RWPE1 (cell line): Measurements from ENCODE around the gene HOXD10.

Experiments
- CTCF ChIA-PET: fragments of 350-600 bp; sonication (Branson Sonifier 250); formaldehyde crosslinking; extraction: SDS; loops from one replicate; lab custom pipeline; 2021; lab: Yijun Ruan, JAX
- POLR2A ChIA-PET: fragments of 400-600 bp; formaldehyde crosslinking; extraction: SDS; loops from one replicate; lab custom pipeline; 2020; ENCODE audit warnings: antibody characterized with exemption; ENCODE audit not compliant: low non-redundant PET; lab: Yijun Ruan, JAX
- DNase-seq: peaks from one replicate; pipeline ENCODE4 v3.0.0; 2012; ENCODE audit warnings: low spot score
- H3K27ac ChIP-seq: fragments of 450-650 bp; 2 replicates; pipeline ENCODE4 v1.5.1; 2017
- TF ChIP-seq, protein P1 (sequence below): fragments of 450-650 bp; conservative IDR thresholded peaks from 2 replicates; pipeline ENCODE4 v1.5.1; 2017; ENCODE audit warnings: low read depth, mild to moderate bottlenecking

HOXD10 gene

DNA sequence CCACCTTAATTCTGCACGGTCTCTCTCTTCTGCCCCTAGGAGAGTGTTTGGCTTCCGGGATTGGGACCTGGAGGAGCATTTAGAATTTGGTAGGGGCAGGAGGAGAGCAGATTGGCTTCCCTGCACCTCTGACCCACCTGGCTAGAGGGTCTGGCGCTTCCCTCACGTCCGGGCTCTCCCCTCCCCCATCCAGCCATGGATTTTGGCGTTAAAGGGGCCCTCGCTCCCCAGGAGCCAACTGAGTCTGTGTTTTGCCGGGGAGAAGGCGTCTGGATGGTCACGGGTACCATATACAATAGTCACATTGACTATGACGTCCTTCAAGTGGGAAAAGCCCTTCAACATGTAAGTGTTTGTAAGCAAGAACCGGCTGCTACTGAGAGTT lies 47.1 kb downstream of the HOXD10 start:
- no peak for DNase-seq
- H3K27ac ChIP-seq, result no peak overlapping the region
- CTCF ChIA-PET, result interaction anchor here (0.7 kb wide), 1 partner anchor 78 kb away, joined by 3 read pairs; no protein-coding TSS in a partner anchor
- TF ChIP-seq, protein P1, sequence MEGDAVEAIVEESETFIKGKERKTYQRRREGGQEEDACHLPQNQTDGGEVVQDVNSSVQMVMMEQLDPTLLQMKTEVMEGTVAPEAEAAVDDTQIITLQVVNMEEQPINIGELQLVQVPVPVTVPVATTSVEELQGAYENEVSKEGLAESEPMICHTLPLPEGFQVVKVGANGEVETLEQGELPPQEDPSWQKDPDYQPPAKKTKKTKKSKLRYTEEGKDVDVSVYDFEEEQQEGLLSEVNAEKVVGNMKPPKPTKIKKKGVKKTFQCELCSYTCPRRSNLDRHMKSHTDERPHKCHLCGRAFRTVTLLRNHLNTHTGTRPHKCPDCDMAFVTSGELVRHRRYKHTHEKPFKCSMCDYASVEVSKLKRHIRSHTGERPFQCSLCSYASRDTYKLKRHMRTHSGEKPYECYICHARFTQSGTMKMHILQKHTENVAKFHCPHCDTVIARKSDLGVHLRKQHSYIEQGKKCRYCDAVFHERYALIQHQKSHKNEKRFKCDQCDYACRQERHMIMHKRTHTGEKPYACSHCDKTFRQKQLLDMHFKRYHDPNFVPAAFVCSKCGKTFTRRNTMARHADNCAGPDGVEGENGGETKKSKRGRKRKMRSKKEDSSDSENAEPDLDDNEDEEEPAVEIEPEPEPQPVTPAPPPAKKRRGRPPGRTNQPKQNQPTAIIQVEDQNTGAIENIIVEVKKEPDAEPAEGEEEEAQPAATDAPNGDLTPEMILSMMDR, result no peak
- POLR2A ChIA-PET, result no interaction called here

DNA sequence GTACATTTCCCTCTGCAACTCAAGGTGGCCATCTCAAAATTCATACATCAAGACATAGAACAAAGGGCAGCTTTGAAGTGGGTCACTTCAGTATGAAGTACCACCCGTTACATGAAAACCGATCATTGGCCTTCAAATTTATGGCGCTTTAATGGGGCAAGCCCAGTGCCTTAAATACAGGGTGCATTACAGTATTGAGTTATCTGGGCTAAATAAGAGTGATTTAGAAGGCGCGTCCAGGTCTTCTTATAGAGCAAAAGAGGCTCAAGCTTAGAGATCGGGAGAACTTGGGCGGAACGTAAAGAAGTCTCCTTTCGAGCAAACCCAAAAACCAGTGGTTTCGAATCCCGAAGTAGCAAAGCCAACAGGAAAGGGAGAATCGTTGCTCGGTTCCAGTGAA lies 47.6 kb downstream of the HOXD10 start:
- CTCF ChIA-PET, result no interaction called here
- TF ChIP-seq, protein P1, result no peak
- POLR2A ChIA-PET, result no interaction called here

DNA sequence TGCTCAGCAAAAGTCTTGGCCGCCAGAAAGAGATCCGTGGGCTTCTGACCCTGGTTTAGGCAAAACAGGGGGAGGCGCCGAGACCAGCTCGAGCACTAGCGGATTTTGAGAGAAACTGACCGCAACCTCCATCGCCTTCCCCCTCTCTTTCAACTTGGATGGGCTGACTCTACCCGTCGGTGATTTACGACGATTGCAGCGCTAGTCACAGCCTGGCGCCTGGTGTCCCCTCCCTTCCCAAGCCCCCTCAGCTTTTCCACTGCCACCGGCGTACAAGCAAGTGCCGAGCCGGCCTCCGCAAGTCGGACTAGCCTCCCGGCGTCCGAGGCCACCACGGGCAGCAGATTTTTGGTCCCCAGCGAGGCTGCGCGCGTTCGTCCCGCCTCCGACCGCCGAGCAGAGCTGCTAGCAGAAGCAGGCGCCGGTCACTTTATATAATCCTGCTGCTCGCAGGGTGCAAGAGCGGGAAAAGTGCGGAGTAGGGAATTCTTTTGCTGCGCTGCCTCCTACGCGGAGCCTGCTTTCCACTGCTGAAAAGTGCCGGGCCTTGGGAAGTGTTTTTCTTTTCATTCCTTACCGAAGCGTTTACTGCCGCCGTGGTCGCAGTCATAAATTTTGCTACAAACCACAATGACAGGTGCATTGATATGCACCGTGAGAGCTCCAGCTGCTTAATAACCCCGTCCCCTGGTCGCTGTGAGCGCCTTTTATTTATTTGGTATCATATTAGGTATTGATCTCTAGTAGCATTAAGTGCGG lies 48.2 kb downstream of the HOXD10 start:
- no peak for DNase-seq
- H3K27ac ChIP-seq, result no peak overlapping the region
- ChIA-PET CTCF (interaction anchor here (0.6 kb wide), 1 partner anchor 1059 kb away, joined by 3 read pairs; no protein-coding TSS in a partner anchor), POLR2A (interaction anchor here (0.5 kb wide), 1 partner anchor 117 kb away, joined by 5 read pairs; no protein-coding TSS in a partner anchor)
- TF ChIP-seq, protein P1, result no peak

More for the DNA sequence above, 47.6 kb downstream of the HOXD10 start:
- no peak for DNase-seq
- H3K27ac ChIP-seq, result no peak overlapping the region

DNA sequence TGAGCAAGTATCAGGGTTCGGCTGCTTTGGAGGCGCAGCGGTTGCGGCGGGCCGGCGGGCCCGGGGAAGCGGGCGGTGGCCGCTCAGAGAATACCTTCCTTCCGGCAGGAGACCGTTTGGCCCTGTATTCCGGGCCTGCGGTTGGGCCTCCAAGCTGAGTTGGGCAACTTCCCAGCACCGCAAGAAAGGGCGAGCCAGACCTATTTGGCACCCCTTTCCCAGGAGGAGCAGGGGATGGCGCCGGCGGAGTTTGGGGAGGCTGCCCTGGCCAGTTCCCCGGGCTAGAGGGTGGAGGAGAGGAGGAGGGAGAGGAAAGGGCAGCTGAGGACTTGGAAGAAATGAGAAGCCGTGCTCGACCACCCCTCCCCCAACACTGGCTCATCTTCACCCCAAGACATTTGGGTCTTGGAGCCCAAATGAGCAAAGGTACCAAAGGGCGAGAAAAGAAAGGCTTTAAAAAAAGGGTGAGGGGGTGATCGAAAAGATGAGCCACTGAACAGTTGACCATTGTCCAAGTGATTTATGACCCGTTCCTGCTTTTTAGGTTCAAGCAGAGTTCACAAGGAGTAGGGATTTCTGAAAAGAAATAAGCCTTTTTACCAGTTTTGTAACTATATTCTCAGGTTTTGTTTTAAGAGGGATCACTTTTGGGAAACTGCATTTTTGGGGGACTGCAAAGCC lies 48.9 kb downstream of the HOXD10 start:
- DNase-seq, result no peak
- TF ChIP-seq, protein P1, result no peak
- POLR2A ChIA-PET, result interaction anchor here (0.5 kb wide), 1 partner anchor 117 kb away, joined by 5 read pairs; no protein-coding TSS in a partner anchor
- no peak overlapping the region for H3K27ac ChIP-seq
- CTCF ChIA-PET, result interaction anchor here (0.6 kb wide), 1 partner anchor 1059 kb away, joined by 3 read pairs; no protein-coding TSS in a partner anchor

DNA sequence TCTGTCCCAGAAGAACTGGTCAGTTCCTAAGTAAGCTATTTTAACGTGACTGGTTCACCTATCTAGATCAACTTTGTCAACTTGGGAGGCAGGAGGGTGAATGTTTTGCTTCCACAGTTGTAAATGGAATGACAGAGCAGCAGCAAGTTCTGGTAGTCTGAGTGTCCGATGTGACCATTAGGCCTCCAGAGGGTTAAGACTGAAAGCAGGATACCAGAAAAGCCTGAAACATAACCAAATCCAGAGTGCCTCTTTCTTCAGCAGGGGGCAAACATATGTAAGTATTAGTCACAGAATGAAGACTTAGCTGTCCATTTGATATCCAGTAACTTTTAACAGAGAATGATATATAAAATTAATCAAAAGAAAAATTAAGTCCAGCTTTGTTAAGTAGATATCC lies 49.7 kb downstream of the HOXD10 start:
- ChIA-PET CTCF (interaction anchor here (0.5 kb wide), 1 partner anchor 471 kb away, joined by 3 read pairs; no protein-coding TSS in a partner anchor), POLR2A (no interaction called here)
- H3K27ac ChIP-seq, result no peak overlapping the region
- TF ChIP-seq, protein P1, result no peak
- no peak for DNase-seq

DNA sequence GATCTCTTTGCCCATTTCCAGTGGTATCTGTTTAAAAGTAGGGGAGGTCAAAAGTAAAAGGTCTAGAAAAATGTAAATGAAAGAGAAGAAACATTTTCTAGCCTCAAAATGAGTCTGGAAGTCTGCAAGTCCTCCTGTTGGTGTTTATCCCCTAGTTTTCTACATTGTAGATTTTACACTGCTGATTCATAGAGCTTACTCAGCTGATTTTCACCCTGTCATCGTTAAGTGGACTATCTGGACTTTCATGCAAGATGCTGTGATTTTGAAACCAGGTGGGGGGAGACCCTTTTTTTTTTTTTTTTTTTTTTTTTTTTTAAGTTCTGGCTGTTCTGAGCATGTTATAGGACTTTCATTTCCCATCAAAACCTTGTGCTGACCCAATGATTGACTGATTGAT lies 50.8 kb downstream of the HOXD10 start:
- POLR2A ChIA-PET, result no interaction called here
- TF ChIP-seq, protein P1, result no peak

More for the DNA sequence above, 50.8 kb downstream of the HOXD10 start:
- DNase-seq, result no peak
- CTCF ChIA-PET, result interaction anchor here (0.5 kb wide), 1 partner anchor 103 kb away, joined by 3 read pairs; no protein-coding TSS in a partner anchor
- no peak overlapping the region for H3K27ac ChIP-seq
